Activated T-cell treated with anti-CD3 and anti-CD28 coated beads for 1 hour (primary cell): ENCODE results near the gene CCDC158.
"Not testable (repeated sequence)": the region's sequence is repeated elsewhere in the genome, so short reads cannot be mapped to it uniquely, and the experiment has no call there.

Source experiments
- DNase-seq: peaks from one replicate; pipeline ENCODE4 v3.0.0-alpha.2; 2020; ENCODE audit warnings: low read depth

CCDC158 gene

GRCh38 chr4:76373919-76374552, 46.9 kb downstream of the CCDC158 start:
- DNase-seq, result no peak

GRCh38 chr4:76366737-76367136, 54.2 kb downstream of the CCDC158 start:
- DNase-seq, result no peak

- no peak for DNase-seq
Measured at GRCh38 chr4:76365636-76366035, 55.3 kb downstream of the CCDC158 start.

GRCh38 chr4:76364763-76365162, 56.2 kb downstream of the CCDC158 start:
- no peak for DNase-seq

GRCh38 chr4:76363556-76364290, 57.2 kb downstream of the CCDC158 start:
- DNase-seq, result no peak

- DNase-seq, result no peak
Measured at GRCh38 chr4:76361689-76362412, 59.1 kb downstream of the CCDC158 start.

- not testable (repeated sequence) for DNase-seq
Measured at GRCh38 chr4:76359881-76360466, 61.0 kb downstream of the CCDC158 start.

- no peak for DNase-seq
Measured at GRCh38 chr4:76357981-76358380, 63.0 kb downstream of the CCDC158 start.

- DNase-seq, result no peak
Measured at GRCh38 chr4:76354517-76355473, 66.1 kb downstream of the CCDC158 start.

GRCh38 chr4:76342803-76343202, 78.1 kb downstream of the CCDC158 start:
- DNase-seq, result no peak

- no peak for DNase-seq
Measured at GRCh38 chr4:76342191-76342590, 78.8 kb downstream of the CCDC158 start.

- DNase-seq, result no peak
Measured at GRCh38 chr4:76341063-76341462, 79.9 kb downstream of the CCDC158 start.

GRCh38 chr4:76339364-76339763, 81.6 kb downstream of the CCDC158 start:
- no peak for DNase-seq

GRCh38 chr4:76334885-76335284, 86.1 kb downstream of the CCDC158 start:
- no peak for DNase-seq

- DNase-seq, result no peak
Measured at GRCh38 chr4:76326515-76326914, 94.4 kb downstream of the CCDC158 start.

- no peak for DNase-seq
Measured at GRCh38 chr4:76325072-76325471, 95.9 kb downstream of the CCDC158 start.

GRCh38 chr4:76322236-76322635, 98.7 kb downstream of the CCDC158 start:
- DNase-seq, result no peak

- no peak for DNase-seq
Measured at GRCh38 chr4:76316131-76316530, 104.8 kb downstream of the CCDC158 start.

GRCh38 chr4:76315267-76315918, 105.5 kb downstream of the CCDC158 start:
- DNase-seq, result no peak

- no peak for DNase-seq
Measured at GRCh38 chr4:76313547-76313946, 107.4 kb downstream of the CCDC158 start.

- DNase-seq, result no peak
Measured at GRCh38 chr4:76312457-76312856, 108.5 kb downstream of the CCDC158 start.
